HepG2 (cell line): Measurements from ENCODE around the gene NARF.

Experiments used
- ARID3A ChIP-seq: IDR thresholded peaks from 2 replicates; pipeline ENCODE4 v1.6.1; 2012; ENCODE audit warnings: low read depth, low read length, improper control_type of control experiment
- ARNTL ChIP-seq: sonication (generic); formaldehyde crosslinking; IDR thresholded peaks from 2 replicates; pipeline ENCODE4 v1.4.0; 2020; ENCODE audit warnings: mild to moderate bottlenecking, missing genetic modification reagents
- CTCF ChIP-seq: sonication (generic); formaldehyde crosslinking; IDR thresholded peaks from 2 replicates; pipeline ENCODE4 v1.5.0; 2020; ENCODE audit warnings: mild to moderate bottlenecking, missing genetic modification reagents, moderate library complexity
- EZH2 ChIP-seq: conservative IDR thresholded peaks from 2 replicates; pipeline ENCODE4 v1.6.1; 2012; ENCODE audit warnings: mild to moderate bottlenecking, low read depth, low read length, moderate library complexity
- FOSL2 ChIP-seq: sonication (generic); formaldehyde crosslinking; IDR thresholded peaks from 2 replicates; pipeline ENCODE4 v1.4.0; 2020; ENCODE audit warnings: missing genetic modification reagents
- GTF2F1 ChIP-seq: fragments of 150-350 bp; IDR thresholded peaks from 2 replicates; pipeline ENCODE4 v1.6.1; 2014; ENCODE audit warnings: low read length
- POLR2AphosphoS5 ChIP-seq: IDR thresholded peaks from 2 replicates; pipeline ENCODE4 v1.6.1; 2012; ENCODE audit warnings: low read depth, low read length
- SCMH1 ChIP-seq: sonication (generic); formaldehyde crosslinking; IDR thresholded peaks from 2 replicates; pipeline ENCODE4 v1.9.0; 2021; ENCODE audit warnings: missing genetic modification reagents, mild to moderate bottlenecking, borderline replicate concordance
- SMAD1 ChIP-seq: sonication (generic); formaldehyde crosslinking; IDR thresholded peaks from 2 replicates; pipeline ENCODE4 v1.4.0; 2020; ENCODE audit warnings: missing genetic modification reagents, low read depth, mild to moderate bottlenecking, borderline replicate concordance
- SUZ12 ChIP-seq: fragments of 150-350 bp; IDR thresholded peaks from 2 replicates; pipeline ENCODE4 v1.6.1; 2014; ENCODE audit warnings: low read depth, low read length
- YY1 ChIP-seq: IDR thresholded peaks from 2 replicates; pipeline ENCODE4 v1.6.1; 2011; ENCODE audit warnings: low read length, low read depth, moderate library complexity, mild to moderate bottlenecking; ENCODE audit not compliant: insufficient read depth, insufficient replicate concordance
- ZNF670 ChIP-seq: sonication (generic); formaldehyde crosslinking; IDR thresholded peaks from 2 replicates; pipeline ENCODE4 v1.8.0; 2022; ENCODE audit warnings: mild to moderate bottlenecking, missing genetic modification reagents, borderline replicate concordance

GRCh38 chr17:82428546-82428945, 30.0 kb upstream of the NARF start:
- TF ChIP-seq ZNF670 (no peak), EZH2 (no peak), POLR2AphosphoS5 (no peak), SMAD1 (CRISPR knock-in tag) (no peak), CTCF (CRISPR knock-in tag) (no peak), SCMH1 (CRISPR knock-in tag) (no peak), GTF2F1 (no peak), FOSL2 (CRISPR knock-in tag) (no peak), ARNTL (CRISPR knock-in tag) (no peak), SUZ12 (no peak), YY1 (no peak), ARID3A (no peak)
